NCI-H748 (cell line): ENCODE data around the gene GRK1.

ENCODE experiments used
- DNase-seq: peaks from one replicate; lab custom pipeline; 2025; ENCODE audit not compliant: unreplicated experiment; lab: John Stamatoyannopoulos, UW

The GRK1 gene

GRCh38 chr13:113728571-113729054 is 61.6 kb downstream of the GRK1 start:
- no peak for DNase-seq

GRCh38 chr13:113729187-113730019 is 62.4 kb downstream of the GRK1 start:
- DNase-seq, result peak; percentile 18

GRCh38 chr13:113730258-113730691 is 63.3 kb downstream of the GRK1 start:
- DNase-seq, result no peak

- no peak for DNase-seq
Measured at GRCh38 chr13:113730831-113731191, 63.8 kb downstream of the GRK1 start.

GRCh38 chr13:113731192-113732175 is 64.5 kb downstream of the GRK1 start:
- no peak for DNase-seq

GRCh38 chr13:113732176-113732960 is 65.3 kb downstream of the GRK1 start:
- DNase-seq, result no peak

- DNase-seq, result no peak
Measured at GRCh38 chr13:113732961-113733950, 66.2 kb downstream of the GRK1 start.

- DNase-seq, result no peak
Measured at GRCh38 chr13:113734099-113734825, 67.2 kb downstream of the GRK1 start.

- no peak for DNase-seq
Measured at GRCh38 chr13:113734826-113735125, 67.8 kb downstream of the GRK1 start.

GRCh38 chr13:113735194-113735593 is 68.2 kb downstream of the GRK1 start:
- DNase-seq, result no peak

- no peak for DNase-seq
Measured at GRCh38 chr13:113735750-113736149, 68.7 kb downstream of the GRK1 start.

GRCh38 chr13:113736258-113736731 is 69.3 kb downstream of the GRK1 start:
- no peak for DNase-seq

GRCh38 chr13:113737803-113738202 is 70.8 kb downstream of the GRK1 start:
- DNase-seq, result no peak

GRCh38 chr13:113739527-113740285 is 72.7 kb downstream of the GRK1 start:
- no peak for DNase-seq

- DNase-seq, result no peak
Measured at GRCh38 chr13:113740286-113740556, 73.2 kb downstream of the GRK1 start.

GRCh38 chr13:113740661-113741060 is 73.6 kb downstream of the GRK1 start:
- DNase-seq, result no peak

- DNase-seq, result no peak
Measured at GRCh38 chr13:113741191-113741668, 74.2 kb downstream of the GRK1 start.

GRCh38 chr13:113742000-113742441 is 75.0 kb downstream of the GRK1 start:
- peak; percentile 86 for DNase-seq
